Peyer's patch (tissue), 4 donors: Measurements from ENCODE around the gene PHLDB2.

Source experiments
- CTCF ChIP-seq, 6 experiments: fragments of 450-650 bp in 4 of 6; fragments of 200-600 bp in 2 of 6; sonication (generic) in 1 of 6; IDR thresholded peaks; one replicate each; pipeline ENCODE4 v1.5.1; 2017 to 2019; ENCODE audit warnings: antibody characterized with exemption in 6 of 6, mild to moderate bottlenecking in 3 of 6, moderate library complexity in 1 of 6
- POLR2A ChIP-seq, 2 donors: fragments of 450-650 bp; IDR thresholded peaks; one replicate each; pipeline ENCODE4 v1.5.1; 2017; ENCODE audit warnings: antibody characterized with exemption in 2 of 2, mild to moderate bottlenecking in 2 of 2, moderate library complexity in 2 of 2

DNA sequence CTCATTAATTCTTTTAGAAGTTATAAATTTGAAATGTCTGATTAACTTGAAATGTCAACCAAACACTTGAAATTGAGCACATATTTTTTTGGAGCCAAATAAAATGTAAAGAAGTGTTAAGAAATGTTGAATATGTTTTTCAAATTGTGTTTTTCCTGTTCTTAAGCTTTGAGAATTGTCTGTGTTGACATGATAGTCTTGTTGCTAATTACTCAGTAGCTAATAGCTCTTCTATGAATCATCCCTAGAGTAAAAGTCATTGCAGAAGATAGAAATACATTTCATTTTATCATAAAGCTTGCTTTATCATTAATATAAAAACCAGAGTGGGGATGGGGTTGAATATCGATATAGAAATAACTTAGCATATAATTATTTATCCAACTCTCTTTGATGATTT lies 77.9 kb downstream of the PHLDB2 start:
- no peak for TF ChIP-seq CTCF (IDR thresholded peaks at IDR 0.05)
- no peak for TF ChIP-seq POLR2A (IDR thresholded peaks at IDR 0.05)
